ENCODE data around the gene CREB3L2. TPM values are rescaled to one million over a fixed set of nuclear protein-coding genes. Genes with fewer than 3 reads are reported as not detected.

The CREB3L2 gene
- total and polyA plus RNA-seq, 2 of the 13 experiments (the other 11 are each of a cell fraction or from before 2014, with no cell fraction given), result 22.1 to 41.1 TPM

- TF ChIP-seq PREB (CRISPR knock-in tag; IDR thresholded peaks at IDR 0.05) (no peak), ZNF235 (CRISPR knock-in tag; IDR thresholded peaks at IDR 0.05; ENCODE audit: borderline replicate concordance) (no peak), NR1H2 (CRISPR knock-in tag; IDR thresholded peaks at IDR 0.05; ENCODE audit: borderline replicate concordance, low read depth) (no peak), ZFP91 (CRISPR knock-in tag; IDR thresholded peaks at IDR 0.05; ENCODE audit: borderline replicate concordance) (peak; percentile 22; the same call in 1 of the 2 replicates), GLI4 (CRISPR knock-in tag; IDR thresholded peaks at IDR 0.05; ENCODE audit: borderline replicate concordance) (no peak), TOPORS (CRISPR knock-in tag; IDR thresholded peaks at IDR 0.05) (no peak), MIER2 (CRISPR knock-in tag; IDR thresholded peaks at IDR 0.05) (no peak; the same call in 1 of the 2 replicates), FOXK1 (CRISPR knock-in tag; IDR thresholded peaks at IDR 0.05; ENCODE audit: borderline replicate concordance, low read depth) (no peak), ZNF510 (CRISPR knock-in tag; IDR thresholded peaks at IDR 0.05; ENCODE audit: low read depth) (no peak), ARID4A (CRISPR knock-in tag; IDR thresholded peaks at IDR 0.05; ENCODE audit: borderline replicate concordance) (peak; percentile 41; the same call in 1 of the 2 replicates), HMG20A (CRISPR knock-in tag; IDR thresholded peaks at IDR 0.05; ENCODE audit: borderline replicate concordance) (no peak), TFAP4 (IDR thresholded peaks at IDR 0.05; ENCODE audit: borderline replicate concordance, low read depth) (peak; percentile 65; the same call in 1 of the 2 replicates), ZNF646 (CRISPR knock-in tag; IDR thresholded peaks at IDR 0.05) (no peak)
Measured at GRCh38 chr7:137986252-137987017, 15.5 kb downstream of the CREB3L2 start (continued).
